HG02884 (cell line): ENCODE results near the gene MAP3K4.
"Not testable (repeated sequence)": the region's sequence is repeated elsewhere in the genome, so short reads cannot be mapped to it uniquely, and the experiment has no call there.

ENCODE experiments used
- ATAC-seq: cut with Tn5 transposase; IDR thresholded peaks from one replicate; pipeline ENCODE4 v1.9.1; 2021; ENCODE audit warnings: mild to moderate bottlenecking, moderate library complexity; ENCODE audit not compliant: unreplicated experiment

Gene MAP3K4

DNA sequence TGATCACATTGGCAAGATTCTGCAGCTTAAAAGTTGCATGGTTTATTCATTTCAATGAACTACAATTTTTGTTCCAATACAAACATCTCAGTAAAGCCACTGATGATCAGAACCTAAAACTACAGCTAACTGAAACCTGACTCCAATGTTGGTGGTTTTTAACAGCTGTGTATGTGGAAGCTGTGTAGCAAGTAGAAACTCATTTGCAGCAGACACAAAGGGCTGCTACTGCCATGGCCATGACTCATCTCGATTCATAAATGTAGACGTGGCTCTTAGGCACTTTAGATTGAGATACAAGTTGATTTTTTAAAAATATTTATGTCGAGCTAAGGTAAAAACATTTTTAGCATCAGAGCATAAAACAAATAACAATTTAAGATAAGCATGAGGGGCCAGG lies 19.5 kb upstream of the MAP3K4 start:
- peak; percentile 65 for ATAC-seq

DNA sequence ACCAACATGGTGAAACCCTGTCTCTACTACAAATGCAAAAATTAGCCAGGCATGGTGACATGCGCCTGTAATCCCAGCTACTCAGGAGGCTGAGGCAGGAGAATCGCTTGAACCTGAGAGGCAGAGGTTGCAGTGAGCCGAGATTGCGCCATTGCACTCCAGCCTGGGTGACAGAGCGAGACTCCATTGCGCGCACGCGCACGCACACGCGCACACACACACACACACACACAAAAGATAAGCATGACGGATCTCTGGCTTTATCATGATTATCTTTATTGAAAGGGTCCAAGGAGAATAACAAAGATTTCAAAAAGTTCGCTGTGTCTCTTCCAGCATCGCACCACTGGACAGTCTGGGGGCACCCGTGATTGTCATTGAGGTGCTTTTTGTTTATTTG lies 19.0 kb upstream of the MAP3K4 start:
- not testable (repeated sequence) for ATAC-seq

DNA sequence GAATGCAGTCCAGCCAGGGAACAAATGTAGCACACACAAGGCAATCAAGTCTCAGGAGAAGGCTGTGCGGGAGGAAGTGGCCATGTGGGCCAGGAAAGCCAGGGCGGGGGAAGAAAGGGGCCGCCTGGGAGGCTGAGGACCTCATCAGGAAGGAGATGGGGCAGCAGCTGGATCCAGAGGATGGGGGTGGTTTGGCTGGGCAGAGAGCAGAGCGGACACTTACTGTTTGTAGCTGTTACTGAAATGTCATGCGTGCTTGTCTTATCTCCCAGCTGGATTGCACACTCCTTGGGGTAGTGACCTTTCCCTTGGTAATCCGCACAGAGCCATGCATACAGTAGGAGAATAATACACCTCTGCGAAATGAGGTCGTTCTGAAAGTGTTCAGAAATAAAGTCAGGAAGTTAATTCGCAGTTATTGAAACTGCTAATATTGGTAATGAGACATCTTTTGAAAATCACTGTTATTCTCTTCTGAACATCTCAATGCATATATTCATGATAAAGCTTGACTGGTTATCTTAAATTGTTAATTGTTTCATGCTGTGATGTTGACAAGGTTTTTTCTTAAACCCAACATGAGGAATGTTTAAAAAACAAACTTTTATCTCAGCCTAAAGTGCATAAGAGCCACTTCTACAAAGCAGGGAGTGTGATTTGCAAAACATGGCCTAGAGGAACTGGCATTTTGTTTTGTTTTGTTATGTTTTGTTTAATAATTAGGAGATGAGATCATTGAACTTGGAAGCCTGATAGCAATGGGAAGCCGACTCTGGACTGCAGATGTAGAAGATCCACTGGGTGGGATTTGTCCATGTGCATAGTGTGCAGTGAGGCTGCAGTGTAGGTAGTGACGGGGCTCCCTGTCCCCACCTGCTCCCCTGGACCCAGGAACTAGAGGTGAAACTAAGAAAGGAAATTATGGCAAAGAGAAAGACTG lies 18.0 kb upstream of the MAP3K4 start:
- ATAC-seq = no peak

DNA sequence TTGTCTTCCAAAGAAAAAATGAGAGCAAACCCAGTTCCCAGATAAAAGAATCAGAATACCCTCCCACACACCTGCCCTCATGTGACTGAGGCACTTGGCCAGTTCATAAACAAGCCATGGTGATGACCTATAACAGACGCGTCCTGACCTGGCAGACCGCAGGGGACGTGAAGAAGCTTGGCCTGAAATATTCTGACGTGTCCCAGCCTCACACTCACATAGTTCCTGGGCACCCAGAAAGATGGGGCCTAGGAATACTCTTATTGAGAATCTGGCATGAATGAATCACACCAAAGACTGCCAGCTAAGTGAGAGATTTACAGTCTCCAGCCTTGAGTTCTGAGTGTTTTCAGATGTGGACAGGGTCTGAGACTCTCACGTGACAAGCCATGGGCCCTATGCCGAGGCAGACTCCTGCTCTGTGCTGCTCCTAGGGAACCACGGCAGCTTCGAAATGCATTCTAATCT lies 17.2 kb upstream of the MAP3K4 start:
- no peak for ATAC-seq

DNA sequence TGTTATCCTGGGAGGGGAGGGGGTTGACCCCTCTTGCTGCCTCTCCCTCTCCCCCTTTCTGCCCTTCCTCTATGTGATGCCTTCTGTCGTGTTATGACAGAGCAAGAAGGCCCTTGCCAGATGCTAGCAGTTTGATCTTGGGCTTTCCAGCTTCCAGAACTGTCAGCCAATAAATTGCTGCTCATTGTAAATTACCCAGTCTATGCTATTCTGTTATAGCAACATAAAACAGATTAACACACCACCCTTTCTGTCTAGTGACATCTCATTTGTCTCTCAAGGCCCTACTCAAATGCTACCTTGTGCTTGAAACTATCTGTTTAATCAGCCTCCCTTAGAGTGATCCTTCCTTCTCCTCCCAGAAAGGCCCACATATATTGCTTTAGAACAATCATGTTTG lies 16.4 kb upstream of the MAP3K4 start:
- no peak for ATAC-seq

DNA sequence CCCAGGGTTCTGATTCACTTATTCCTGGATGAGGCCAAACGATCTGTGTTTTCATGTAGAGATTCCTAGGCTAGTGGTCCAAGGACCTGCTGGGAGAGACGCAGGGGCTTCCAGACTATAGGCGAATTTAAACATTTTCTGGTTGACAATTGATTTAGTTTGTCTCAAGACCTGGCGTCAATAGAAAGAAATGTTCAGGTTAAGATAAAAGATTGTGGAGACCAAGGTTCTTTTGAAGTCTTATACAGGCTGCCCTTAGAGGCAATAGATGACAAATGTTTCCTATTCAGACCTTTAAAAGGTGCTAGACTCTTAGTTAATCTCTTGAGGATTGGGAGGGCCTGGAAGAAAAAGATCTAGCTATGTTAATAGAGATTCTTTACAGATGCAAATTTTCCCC lies 15.6 kb upstream of the MAP3K4 start:
- ATAC-seq = not testable (repeated sequence)

DNA sequence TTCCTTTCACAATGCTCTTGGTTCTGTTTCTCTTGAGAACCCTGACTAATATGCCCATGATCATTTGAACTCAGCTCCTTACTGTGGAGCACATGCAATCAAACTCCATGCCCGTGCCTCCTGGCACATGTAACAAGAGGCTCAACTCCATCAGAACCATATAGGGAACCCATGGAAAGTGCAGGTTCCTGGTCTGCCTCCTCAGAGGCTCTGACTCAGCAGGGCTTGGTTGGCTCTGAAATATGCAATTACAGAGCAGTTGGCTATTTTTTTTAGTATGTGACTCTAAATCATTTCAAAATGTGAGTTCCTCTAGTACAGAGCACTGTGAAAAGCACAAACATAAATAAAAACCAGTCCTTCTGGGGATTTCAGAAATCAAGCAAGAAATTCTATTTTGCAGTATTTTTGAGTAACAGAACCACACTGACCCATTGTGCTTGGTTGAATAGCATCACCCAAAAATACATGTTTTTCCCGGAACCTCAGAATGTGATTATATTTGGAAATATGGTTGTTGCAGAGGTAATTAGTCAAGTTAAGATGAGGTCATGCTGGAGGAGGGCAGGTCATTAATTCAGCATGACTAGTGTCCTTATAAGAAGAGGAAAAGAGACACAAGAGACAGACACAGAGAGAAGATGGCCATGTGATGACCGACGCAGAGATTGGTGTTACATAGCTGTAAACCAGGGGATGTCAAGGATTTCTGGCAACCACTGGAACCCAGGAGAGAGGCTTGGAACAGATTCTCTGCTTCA lies 13.2 kb upstream of the MAP3K4 start:
- no peak for ATAC-seq

DNA sequence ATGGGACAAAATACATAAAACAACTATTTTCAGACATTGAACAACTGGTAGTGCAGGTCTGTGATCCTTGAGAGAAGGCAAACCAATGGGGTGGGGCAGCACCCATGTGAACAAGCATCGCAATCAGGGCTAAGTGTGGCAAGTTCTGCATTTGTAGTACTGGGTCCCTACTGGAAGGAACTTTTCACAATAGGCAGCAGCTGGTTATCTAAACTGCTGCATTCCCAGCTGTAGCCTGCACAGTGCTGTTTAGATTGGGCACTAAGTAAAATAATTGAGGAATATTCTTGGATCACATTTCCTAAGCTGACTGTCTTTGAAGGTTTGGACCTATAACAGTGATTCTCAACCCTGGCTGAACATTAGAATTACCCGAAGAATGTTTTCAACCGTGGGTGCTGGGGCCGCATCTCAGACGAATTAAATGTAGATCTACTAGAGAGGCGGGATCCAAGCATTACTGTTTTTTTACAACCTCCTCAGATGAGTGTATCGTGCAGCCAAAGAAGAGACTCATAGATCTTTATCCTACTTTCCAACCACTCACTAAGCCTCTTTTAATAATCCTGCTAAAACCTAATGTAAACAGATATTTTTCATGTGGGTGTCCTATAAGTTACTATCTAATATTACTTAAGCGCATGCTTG lies 12.4 kb upstream of the MAP3K4 start:
- no peak for ATAC-seq

DNA sequence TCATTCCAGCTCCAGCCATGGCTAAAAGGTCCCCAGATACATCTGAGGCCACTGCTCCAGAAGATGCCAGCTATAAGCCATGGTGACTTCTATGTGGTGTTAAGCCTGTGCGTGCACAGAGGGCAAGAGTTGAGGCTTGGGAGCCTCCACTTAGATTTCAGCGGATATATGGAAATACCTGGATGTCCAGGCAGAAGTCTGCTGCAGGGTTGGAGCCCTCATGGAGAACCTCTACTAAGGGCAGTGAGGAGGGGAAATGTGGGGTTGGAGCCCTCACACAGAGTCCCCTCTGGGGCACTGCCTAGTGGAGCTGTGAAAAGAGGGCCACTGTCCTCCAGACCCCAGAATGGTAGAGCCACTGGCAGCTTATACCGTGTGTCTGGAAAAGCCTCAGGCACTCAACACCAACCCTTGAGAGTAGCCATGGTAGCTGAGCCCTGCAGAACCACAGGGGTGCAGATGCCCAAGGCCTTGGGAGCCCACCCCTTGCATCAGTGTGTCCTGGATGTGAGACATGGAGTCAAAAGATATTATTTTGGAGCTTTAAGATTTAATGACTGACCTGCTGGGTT lies 8.1 kb upstream of the MAP3K4 start:
- ATAC-seq = not testable (repeated sequence)

DNA sequence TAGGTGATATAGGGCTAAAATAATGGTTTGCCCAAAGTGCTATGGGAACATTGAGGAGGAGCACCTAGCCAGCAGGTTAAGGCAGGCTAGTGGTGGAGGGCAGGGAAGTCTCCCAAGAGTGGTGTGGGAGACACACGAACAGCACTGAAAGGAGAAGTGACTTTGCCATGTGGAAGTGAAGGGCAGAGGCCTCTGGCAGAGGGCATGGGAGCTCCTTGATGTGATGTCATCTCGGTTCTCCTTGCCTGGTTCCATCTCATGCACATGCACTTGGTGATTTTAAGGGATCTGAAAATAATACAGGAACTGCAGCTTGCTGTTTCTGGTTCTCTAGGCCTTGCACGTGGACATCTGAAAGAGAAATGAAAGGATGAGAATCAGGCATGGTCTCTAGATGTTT lies 4.7 kb upstream of the MAP3K4 start:
- ATAC-seq = no peak

DNA sequence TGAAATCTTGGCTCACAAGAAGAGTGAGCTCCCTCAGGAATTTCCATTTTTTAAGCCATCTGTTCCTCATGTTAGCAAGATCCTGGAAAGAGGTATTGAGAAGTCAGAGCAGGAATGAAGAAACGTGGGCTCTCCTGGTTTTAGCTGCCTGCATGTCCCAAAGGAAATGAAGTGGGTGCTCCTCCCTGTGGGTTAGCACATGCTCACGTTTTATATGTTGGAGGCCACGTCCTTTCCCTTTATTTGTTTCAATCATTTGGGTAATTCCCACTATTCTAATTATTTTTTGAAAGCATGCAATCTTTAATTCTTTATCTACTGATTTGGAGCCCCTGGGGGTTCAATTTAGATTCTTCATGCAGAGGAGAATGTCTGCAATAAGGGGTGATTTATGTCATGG lies 4.3 kb upstream of the MAP3K4 start:
- no peak for ATAC-seq

DNA sequence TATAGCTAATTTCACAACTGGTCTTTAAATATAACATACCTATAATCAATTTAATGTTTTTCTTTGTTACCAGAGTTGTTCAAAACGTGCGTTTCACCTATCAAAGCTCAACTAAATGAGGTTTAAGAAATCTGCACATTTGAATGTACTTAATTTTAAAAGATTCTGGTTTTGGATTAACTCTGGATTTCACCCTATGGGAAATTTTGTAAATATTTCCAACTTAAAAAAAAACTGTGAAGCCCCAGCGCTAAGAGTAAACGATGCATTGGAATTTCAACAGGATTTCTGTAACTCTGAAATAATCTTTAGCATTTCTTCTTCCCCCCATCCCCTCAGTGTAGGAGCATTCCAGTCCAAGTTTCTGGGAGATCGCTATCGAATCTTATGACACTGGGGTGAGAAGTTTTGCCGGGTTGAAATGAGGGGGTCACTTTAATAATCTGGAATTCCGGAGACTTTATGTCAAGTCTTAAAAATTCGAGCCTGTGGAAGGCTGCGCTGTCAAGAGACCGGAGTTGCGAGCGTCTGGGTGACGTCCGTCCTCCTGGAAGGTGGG lies 643 bp upstream of the MAP3K4 start:
- no peak for ATAC-seq

DNA sequence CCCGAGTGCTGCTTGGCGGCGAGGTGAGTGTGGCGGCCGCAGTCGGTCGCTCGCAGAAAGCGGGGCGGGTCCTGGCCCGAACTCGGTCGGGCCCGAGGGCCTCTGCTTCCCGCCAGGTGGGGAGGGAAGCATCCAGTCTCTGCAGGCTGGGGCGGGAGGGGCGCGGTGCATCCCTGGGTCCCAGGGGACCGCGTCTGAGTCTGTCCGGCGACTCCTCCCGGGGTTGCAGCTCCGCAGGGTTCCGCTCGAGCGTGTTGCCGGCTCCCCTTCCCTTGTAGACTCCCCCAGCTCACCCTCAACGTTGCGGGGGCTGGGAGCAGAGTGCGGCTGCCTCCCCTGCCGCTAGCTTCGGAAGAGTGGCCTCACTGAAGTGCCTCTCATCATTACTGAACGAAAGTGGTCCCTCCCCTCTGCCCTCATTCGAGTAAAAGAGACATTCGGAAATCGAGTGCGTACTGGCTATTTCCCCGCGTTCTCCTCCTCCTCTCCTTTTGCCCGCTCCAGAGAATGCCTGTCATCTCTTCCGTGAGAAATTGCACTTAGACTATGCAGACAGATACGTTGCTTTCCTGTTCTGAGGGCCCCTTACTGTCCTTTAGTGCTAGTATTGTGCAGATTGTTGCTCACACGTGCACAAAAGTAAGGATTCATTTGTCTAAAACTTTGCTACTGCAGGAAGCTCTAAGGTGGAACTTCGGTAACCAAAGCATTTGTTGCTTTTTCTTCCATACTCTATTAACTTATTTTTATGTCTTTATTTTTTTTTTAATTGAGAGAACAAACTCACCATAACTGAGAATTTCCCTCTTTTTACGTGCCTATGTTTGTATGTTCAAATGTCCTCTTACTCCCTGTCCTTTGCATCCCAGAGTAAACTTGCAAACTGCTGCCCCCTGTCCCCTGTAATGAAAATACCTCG lies 751 bp downstream of the MAP3K4 start:
- ATAC-seq = peak; percentile 44

DNA sequence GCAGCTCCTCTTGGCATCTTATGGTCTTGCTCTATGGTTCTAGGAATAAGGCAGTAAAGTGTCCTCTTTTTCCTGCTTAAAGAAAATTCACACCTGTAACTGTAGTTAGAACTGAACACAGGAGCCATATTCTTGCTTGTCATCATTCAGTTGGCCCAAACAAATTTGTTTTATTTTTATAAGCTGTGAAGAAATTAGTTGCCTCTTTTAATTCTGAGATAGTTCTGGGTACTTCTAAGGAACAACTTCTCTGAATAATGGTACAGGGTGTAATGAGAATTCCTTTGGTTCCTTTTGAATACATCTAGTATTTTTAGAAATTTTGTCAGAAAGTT lies 1.4 kb downstream of the MAP3K4 start:
- no peak for ATAC-seq

DNA sequence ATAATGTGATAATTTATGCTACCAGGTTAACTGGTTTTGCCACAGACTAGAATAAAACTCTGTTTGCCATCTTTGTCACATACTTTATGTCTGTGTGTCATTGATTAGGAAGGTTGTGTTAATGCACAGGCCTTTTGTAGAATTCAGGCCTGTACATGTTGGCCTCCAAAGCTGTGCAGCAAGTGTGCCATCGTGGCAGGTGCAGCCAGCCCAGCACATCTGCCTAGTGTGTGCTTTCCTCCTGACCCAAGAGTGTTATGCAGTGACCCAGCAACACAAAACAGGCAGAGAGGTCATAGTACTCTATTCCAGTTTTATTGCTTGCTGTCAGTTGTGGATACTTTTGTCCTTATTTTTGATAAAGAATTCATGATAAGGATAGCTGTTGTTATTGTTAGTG lies 3.7 kb downstream of the MAP3K4 start:
- ATAC-seq = no peak

DNA sequence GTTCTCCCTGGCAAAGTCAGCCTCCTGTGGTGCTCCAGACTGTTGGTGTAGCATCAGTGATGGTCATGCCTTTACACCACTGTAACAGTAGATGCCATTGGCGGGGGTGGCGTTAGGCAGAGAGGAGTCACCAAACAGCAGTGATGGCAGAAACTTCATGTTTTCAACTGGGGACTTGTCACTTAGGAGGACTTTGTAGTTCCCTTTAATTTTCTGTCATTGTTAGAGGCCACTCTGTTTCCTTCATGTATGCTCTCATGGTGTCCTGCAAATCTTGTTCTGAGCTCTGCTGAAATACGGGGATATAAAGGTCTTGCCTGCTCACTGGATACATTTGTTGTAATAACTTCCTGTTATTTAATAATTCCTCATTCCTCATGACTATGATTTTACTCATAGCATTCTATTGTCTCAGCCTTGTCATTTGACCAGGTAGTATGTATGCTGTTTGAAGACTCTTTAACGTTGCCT lies 4.6 kb downstream of the MAP3K4 start:
- ATAC-seq = no peak

DNA sequence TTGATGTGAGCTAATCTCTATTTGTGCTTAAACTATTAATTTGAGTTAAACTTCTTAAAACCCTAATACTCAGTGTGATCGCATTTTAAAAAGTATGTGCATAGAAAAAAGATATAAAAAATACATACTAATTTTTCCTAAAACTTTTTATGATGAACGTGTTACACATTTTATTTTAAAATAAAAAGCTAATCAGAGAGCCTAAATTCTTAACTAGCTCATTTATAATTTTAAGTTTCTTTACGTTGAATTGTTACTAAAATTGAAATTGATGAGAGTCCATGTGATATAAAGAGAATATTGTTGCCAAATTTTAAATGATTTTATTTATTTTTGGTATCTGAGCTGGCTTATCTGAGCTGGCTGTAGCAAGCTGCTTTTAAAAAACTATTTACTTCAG lies 6.6 kb downstream of the MAP3K4 start:
- no peak for ATAC-seq

DNA sequence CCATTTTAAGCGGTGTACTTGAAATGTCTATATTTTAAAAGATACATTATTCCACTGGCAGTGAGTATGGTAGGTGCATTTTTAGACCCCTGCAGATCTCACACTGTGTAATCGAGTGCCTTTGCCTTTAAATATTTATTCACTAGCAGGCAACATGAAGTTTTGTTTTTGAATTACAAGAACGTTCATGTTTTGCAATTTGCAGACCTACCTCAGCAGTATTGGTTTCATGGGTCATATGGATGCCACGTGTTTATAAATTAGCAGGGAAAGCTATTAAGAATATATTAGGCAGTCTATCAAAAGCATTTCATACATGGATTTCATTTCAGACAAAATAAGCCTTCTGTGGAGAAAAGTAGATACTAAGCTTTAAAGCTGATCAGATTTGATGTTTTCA lies 7.2 kb downstream of the MAP3K4 start:
- no peak for ATAC-seq

DNA sequence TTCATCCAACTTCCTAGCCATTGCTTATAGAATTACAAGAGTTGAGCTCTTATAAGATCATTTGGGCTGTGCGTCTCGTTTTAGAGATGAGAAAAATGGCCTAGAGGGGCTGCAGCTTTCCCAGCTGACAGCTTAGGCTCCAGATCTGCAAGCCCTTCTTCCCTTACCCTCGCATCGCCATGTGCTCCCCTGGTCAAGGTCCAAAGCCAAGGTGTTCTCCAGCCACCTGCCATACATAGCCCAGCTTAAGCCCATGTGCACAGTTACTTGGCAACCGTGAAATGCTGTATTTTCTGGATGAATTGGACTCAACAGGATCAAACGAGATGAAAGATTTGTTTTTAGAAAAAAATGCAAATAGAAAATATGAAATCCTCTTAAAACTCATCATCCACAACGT lies 7.9 kb downstream of the MAP3K4 start:
- ATAC-seq = no peak

DNA sequence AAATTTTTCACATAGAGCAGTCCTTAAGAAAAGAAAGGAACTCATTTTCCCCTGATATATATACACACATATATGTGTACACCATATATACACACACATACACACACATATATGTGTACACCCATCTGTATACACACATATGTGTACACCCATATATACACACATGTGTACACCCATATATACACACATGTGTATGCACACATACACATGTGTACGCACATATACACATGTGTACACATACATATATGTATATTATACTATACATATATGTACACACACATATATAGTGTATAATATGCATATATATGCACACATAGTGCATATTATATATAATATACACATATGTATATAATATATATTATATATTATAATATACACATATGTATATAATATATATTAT lies 9.1 kb downstream of the MAP3K4 start:
- ATAC-seq = no peak
